Measurements from ENCODE around the gene VTI1A.

Gene VTI1A

GRCh38 chr10:112831859-112832258, 384.8 kb downstream of the VTI1A start:
- no peaks in the 10 kb centered on the region for H3K4me1 ChIP-seq (ENCODE audit: insufficient read depth, low read length, poor library complexity, severe bottlenecking)

DNA sequence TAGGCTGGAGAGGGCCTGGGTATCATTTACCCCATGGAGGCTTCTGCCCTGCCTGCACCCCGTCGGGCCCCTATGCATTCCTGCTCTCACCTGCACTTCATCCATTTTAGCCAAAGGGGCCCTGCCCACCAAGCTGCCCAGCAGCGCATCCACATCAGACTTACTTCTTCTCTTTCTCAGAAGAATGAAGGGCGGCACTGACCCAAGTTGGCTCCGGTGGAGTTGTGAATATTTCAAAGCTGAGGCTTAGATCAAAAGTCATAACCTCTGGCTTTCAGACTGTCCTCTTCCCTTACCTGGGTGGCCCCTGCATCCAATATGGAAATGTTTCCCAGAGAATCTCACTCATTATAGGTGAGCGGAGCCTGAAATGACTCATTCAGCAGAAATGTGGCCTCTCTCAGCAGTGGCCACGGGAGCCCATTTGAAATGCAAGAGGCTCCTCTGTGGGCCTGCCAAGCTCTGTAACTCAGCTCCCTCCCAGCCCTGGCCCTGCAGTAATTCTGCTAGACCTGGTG, 385.4 kb downstream of the VTI1A start:
- no peaks in the 10 kb centered on the region for H3K36me3 ChIP-seq (ENCODE audit: insufficient read depth, low read length)
- H3K27me3 ChIP-seq (ENCODE audit: insufficient read depth, low read length, poor library complexity, severe bottlenecking) = no peaks in the 10 kb centered on the region
- H3F3A ChIP-seq (ENCODE audit: low read depth) = no peaks in the 10 kb centered on the region
- H2AFZ ChIP-seq (ENCODE audit: low read length) = no peak overlapping the region
- H3K79me2 ChIP-seq (ENCODE audit: insufficient read depth, low read length) = no peaks in the 10 kb centered on the region
- H3K4me1 ChIP-seq (ENCODE audit: insufficient read depth, low read length, poor library complexity, severe bottlenecking) = no peaks in the 10 kb centered on the region
- H3K9me3 ChIP-seq (ENCODE audit: insufficient read depth, low read depth, low read length) = no peaks in the 10 kb centered on the region
- no peak overlapping the region for H3K4me2 ChIP-seq (ENCODE audit: low read depth, low read length, poor library complexity, severe bottlenecking)
- no peak overlapping the region for H3K9ac ChIP-seq (ENCODE audit: low read depth, low read length, poor library complexity, severe bottlenecking)
- TF ChIP-seq EZH2phosphoT487 (IDR thresholded peaks at IDR 0.05; ENCODE audit: borderline replicate concordance) = no peak
- TF ChIP-seq CTCF (conservative IDR thresholded peaks at IDR 0.05; ENCODE audit: low read length) = no peak
- no peaks in the 10 kb centered on the region for H4K20me1 ChIP-seq (ENCODE audit: insufficient read depth, low read length, poor library complexity, severe bottlenecking)
- H3K9me2 ChIP-seq (replicated peaks; ENCODE audit: low read depth, low read length) = no peaks in the 10 kb centered on the region
- no peak overlapping the region for H3K4me3 ChIP-seq (ENCODE audit: low read length, poor library complexity, severe bottlenecking)

More at GRCh38 chr10:112831859-112832258, 384.8 kb downstream of the VTI1A start:
- H3K9me2 ChIP-seq (replicated peaks; ENCODE audit: low read depth, low read length) = no peaks in the 10 kb centered on the region
- no peak overlapping the region for H3K9ac ChIP-seq (ENCODE audit: low read depth, low read length, poor library complexity, severe bottlenecking)
- no peaks in the 10 kb centered on the region for H3K9me3 ChIP-seq (ENCODE audit: insufficient read depth, low read depth, low read length)
- no peaks in the 10 kb centered on the region for H3K36me3 ChIP-seq (ENCODE audit: insufficient read depth, low read length)
- no peak overlapping the region for H3K4me3 ChIP-seq (ENCODE audit: low read length, poor library complexity, severe bottlenecking)
- TF ChIP-seq CTCF (conservative IDR thresholded peaks at IDR 0.05; ENCODE audit: low read length) (no peak), EZH2phosphoT487 (IDR thresholded peaks at IDR 0.05; ENCODE audit: borderline replicate concordance) (no peak)
- no peak overlapping the region for H2AFZ ChIP-seq (ENCODE audit: low read length)
- no peaks in the 10 kb centered on the region for H4K20me1 ChIP-seq (ENCODE audit: insufficient read depth, low read length, poor library complexity, severe bottlenecking)
- H3K27me3 ChIP-seq (ENCODE audit: insufficient read depth, low read length, poor library complexity, severe bottlenecking) = no peaks in the 10 kb centered on the region
- no peaks in the 10 kb centered on the region for H3F3A ChIP-seq (ENCODE audit: low read depth)
- no peak overlapping the region for H3K4me2 ChIP-seq (ENCODE audit: low read depth, low read length, poor library complexity, severe bottlenecking)
- no peaks in the 10 kb centered on the region for H3K79me2 ChIP-seq (ENCODE audit: insufficient read depth, low read length)

DNA sequence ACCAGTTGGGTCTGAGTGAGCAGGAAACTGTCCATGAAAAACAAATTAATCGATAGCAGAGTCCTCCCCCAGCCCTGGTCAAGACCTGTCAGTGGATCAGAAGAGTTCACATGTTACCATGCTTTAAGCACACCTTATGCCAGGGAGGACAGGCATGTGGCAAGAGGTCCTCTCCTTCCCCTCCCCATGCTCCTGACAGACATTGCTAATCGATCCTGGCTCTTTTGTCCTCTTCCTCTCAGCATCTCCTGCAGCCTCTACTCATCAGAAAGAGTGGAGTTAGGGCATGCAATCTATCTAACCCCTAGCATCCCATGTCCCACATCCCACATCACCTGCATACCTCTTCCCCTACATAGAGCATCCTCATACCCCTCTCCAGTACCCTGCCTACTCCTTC, 385.9 kb downstream of the VTI1A start:
- H3K9ac ChIP-seq (ENCODE audit: low read depth, low read length, poor library complexity, severe bottlenecking) = no peak overlapping the region
- no peaks in the 10 kb centered on the region for H3F3A ChIP-seq (ENCODE audit: low read depth)
- H3K4me3 ChIP-seq (ENCODE audit: low read length, poor library complexity, severe bottlenecking) = no peak overlapping the region
- TF ChIP-seq CTCF (conservative IDR thresholded peaks at IDR 0.05; ENCODE audit: low read length) (no peak), EZH2phosphoT487 (IDR thresholded peaks at IDR 0.05; ENCODE audit: borderline replicate concordance) (no peak)
- no peaks in the 10 kb centered on the region for H3K9me3 ChIP-seq (ENCODE audit: insufficient read depth, low read depth, low read length)
- no peaks in the 10 kb centered on the region for H3K27me3 ChIP-seq (ENCODE audit: insufficient read depth, low read length, poor library complexity, severe bottlenecking)
- H2AFZ ChIP-seq (ENCODE audit: low read length) = no peak overlapping the region
- H3K4me2 ChIP-seq (ENCODE audit: low read depth, low read length, poor library complexity, severe bottlenecking) = no peak overlapping the region
- no peaks in the 10 kb centered on the region for H3K4me1 ChIP-seq (ENCODE audit: insufficient read depth, low read length, poor library complexity, severe bottlenecking)
- H3K9me2 ChIP-seq (replicated peaks; ENCODE audit: low read depth, low read length) = no peaks in the 10 kb centered on the region
- no peaks in the 10 kb centered on the region for H4K20me1 ChIP-seq (ENCODE audit: insufficient read depth, low read length, poor library complexity, severe bottlenecking)
- no peaks in the 10 kb centered on the region for H3K79me2 ChIP-seq (ENCODE audit: insufficient read depth, low read length)
- no peaks in the 10 kb centered on the region for H3K36me3 ChIP-seq (ENCODE audit: insufficient read depth, low read length)

Data from Loucy (cell line).